ENCODE measurements around the gene CNOT6L.
"Not testable (repeated sequence)": the region's sequence is repeated elsewhere in the genome, so short reads cannot be mapped to it uniquely, and the experiment has no call there.

- TF ChIP-seq CTCF (IDR thresholded peaks at IDR 0.05); ZFX (IDR thresholded peaks at IDR 0.05; ENCODE audit: borderline replicate concordance): not testable (repeated sequence)
Observed at GRCh38 chr4:77718500-77718899, 100.7 kb downstream of the CNOT6L start.
